ENCODE data around the gene SLAMF7. TPM values are rescaled to one million over a fixed set of nuclear protein-coding genes. Genes with fewer than 3 reads are reported as not detected.

Gene SLAMF7
- polyA plus RNA-seq, 4 donors = 1.8 to 12.2 (median 3.7) TPM

- Histone ChIP-seq H3K9me3 (ENCODE audit: control insufficient read depth in 2 of 2, insufficient read depth in 1 of 2, low read depth in 1 of 2, low read length in 1 of 2) (peaks cover 0 to 4% of the 10 kb centered on the region in 2 donors), H3K27me3 (ENCODE audit: control insufficient read depth in 3 of 3, insufficient read depth in 3 of 3, low read length in 3 of 3) (no peaks in the 10 kb centered on the region), H3K4me1 (ENCODE audit: control insufficient read depth in 3 of 3, insufficient read depth in 2 of 3, low read depth in 1 of 3, low read length in 2 of 3) (no peaks in the 10 kb centered on the region), H3K4me3 (ENCODE audit: low read depth in 1 of 3, low read length in 3 of 3) (no peak overlapping the region), H3K27ac (ENCODE audit: low read depth in 1 of 3, low read length in 2 of 3) (no peak overlapping the region), H3K36me3 (ENCODE audit: control insufficient read depth in 3 of 3, insufficient read depth in 2 of 3, low read depth in 1 of 3, low read length in 3 of 3) (no peaks in the 10 kb centered on the region)
- no peak for FAIRE-seq
- no peak for DNase-seq
- WGBS, 3 donors = 96 to 97% (median 96%) methylated on average over 42 to 43 of the region's 43 CpGs
Measured at GRCh38 chr1:160801836-160802580, 63.0 kb downstream of the SLAMF7 start.

Other genes with a start within 250 kb of the SLAMF7 start
- 1 to 10 TPM in 2 of 4 donors, under 1 TPM in 2; 0.22 to 1.6 (median 1.1) TPM for gene SLAMF6, start 216.0 kb upstream of the SLAMF7 start, polyA plus RNA-seq
- 1 to 10 TPM in 1 of 4 donors, under 1 TPM in 3; 0.22 to 1.5 (median 0.60) TPM for gene CD84, start 159.8 kb upstream of the SLAMF7 start, polyA plus RNA-seq
- 1 to 10 TPM in 1 of 4 donors, under 1 TPM in 3; 0.22 to 1.4 (median 0.57) TPM for gene SLAMF1, start 92.2 kb upstream of the SLAMF7 start, polyA plus RNA-seq
- gene CD48, start 27.4 kb upstream of the SLAMF7 start, polyA plus RNA-seq = 10 to 100 TPM in 2 of 4 donors, 1 to 10 TPM in 2; 5.6 to 28.6 (median 10.7) TPM
- 1 to 10 TPM in 3 of 4 donors, under 1 TPM in 1; 0.45 to 3.8 (median 1.1) TPM for gene LY9, start 56.9 kb downstream of the SLAMF7 start, polyA plus RNA-seq
- 1 to 10 TPM in 2 of 4 donors, under 1 TPM in 2; 0.39 to 3.2 (median 1.1) TPM for gene CD244, start 123.6 kb downstream of the SLAMF7 start, polyA plus RNA-seq
- 100 to 1,000 TPM in 2 of 4 donors, 10 to 100 TPM in 2; 21.6 to 230 (median 95.8) TPM for gene ITLN1, start 145.9 kb downstream of the SLAMF7 start, polyA plus RNA-seq
- 100 to 1,000 TPM in 1 of 4 donors, 10 to 100 TPM in 2, 1 to 10 TPM in 1; 1.7 to 318 (median 62.0) TPM for gene ITLN2, start 215.6 kb downstream of the SLAMF7 start, polyA plus RNA-seq